ENCODE results near the gene EHD3.

The EHD3 gene

DNA sequence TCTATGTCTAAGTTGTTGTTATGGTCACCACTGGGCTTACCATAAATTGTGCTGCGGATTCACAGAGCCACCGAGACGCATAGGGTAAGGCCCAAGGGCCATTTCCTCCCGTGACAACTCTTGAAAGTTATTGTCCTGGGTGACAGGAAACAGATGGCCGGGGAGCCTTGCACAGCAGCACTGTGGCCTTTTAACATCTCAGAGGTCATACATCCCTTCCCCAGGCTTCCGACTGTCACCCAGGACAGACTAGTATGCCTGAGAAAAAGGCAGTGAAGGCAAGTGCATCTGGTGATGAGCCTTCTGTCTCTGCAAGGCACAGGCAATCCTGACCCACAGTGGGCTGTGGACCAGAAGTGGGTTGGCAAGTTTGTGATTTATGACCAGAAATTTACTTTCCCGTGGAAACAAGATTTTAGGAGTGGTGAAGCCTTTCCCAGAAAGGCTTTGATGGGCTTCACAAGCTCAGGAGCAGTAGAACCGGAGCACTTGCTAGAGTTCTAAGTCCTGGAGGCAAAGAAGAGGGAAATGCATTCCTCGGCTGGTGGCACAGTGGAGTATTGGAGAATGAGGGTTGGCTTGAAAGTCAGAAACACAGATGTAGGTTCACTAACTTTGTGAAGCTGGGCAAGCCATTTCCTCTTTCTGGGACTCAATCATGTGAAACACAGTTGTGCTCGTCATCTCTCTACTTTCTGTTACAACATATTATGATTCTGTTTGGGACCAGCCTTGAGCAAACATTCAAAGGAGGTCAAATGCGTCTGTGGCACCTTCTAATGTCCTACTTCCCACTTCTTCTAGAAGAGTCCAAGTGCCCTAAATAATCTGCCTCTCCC lies 14.6 kb upstream of the EHD3 start:
- Histone ChIP-seq H3K4me3 (no peak overlapping the region), H3K9me3 (no peaks in the 10 kb centered on the region), H3K4me1 (no peaks in the 10 kb centered on the region), H3K27me3 (ENCODE audit: low read depth) (peaks cover 13% of the 10 kb centered on the region), H3K36me3 (replicated peaks) (no peaks in the 10 kb centered on the region)
- in situ Hi-C loops (cut with MboI; ENCODE audit: low sequenced_read_pairs) = no loop called here
- no peak for DNase-seq (ENCODE audit: low spot score in 2 of 2)

GRCh38 chr2:31221544-31221943 lies 12.4 kb upstream of the EHD3 start:
- no peak overlapping the region for H3K4me3 ChIP-seq
- DNase-seq (ENCODE audit: low spot score in 2 of 2) = no peak
- no peaks in the 10 kb centered on the region for H3K36me3 ChIP-seq (replicated peaks)
- peaks cover 13% of the 10 kb centered on the region for H3K27me3 ChIP-seq (ENCODE audit: low read depth)
- no peaks in the 10 kb centered on the region for H3K9me3 ChIP-seq
- no peaks in the 10 kb centered on the region for H3K4me1 ChIP-seq
- in situ Hi-C loops (cut with MboI; ENCODE audit: low sequenced_read_pairs) = no loop called here

DNA sequence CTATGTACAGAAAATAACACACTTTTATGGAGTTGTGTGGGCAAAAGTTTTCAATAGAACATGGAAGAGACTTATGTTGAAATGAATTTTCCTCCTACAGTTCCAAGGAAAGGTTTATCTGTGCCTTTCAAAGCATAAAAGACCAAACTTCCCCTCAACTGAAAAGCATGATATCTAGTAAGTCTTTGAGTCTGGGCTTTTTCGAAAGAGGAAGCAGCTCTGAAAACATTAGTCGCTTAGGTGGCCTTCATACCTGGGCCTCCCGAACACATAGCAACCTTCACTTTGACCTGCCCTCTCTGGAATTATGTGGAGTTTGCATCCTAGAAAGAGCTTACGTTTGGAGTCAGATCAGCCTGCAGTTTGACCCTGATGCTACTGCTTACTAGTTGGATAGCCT lies 11.9 kb upstream of the EHD3 start:
- H3K27me3 ChIP-seq (ENCODE audit: low read depth) = peaks cover 13% of the 10 kb centered on the region
- in situ Hi-C loops (cut with MboI; ENCODE audit: low sequenced_read_pairs) = no loop called here
- no peaks in the 10 kb centered on the region for H3K4me1 ChIP-seq
- DNase-seq (ENCODE audit: low spot score in 2 of 2) = no peak
- no peak overlapping the region for H3K4me3 ChIP-seq
- no peaks in the 10 kb centered on the region for H3K36me3 ChIP-seq (replicated peaks)
- no peaks in the 10 kb centered on the region for H3K9me3 ChIP-seq

DNA sequence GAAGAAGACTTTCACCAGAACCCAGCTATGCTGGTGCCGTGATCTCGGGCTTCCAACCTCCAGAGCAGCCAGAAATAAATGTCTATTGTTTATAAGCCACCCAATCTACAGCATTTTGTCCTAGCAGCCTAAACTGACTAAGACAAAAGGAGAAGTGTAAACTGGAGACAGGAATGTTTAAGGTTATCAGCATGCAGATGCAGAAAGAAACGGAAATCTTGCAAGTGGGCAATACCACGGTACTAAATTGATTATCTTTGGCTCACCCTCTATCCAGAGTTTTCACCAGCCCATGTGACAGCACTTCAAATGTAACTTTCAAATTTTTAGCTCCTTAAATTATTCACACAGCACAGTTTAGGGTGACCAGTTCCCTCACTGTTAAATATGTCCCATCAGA lies 10.9 kb upstream of the EHD3 start:
- no peaks in the 10 kb centered on the region for H3K4me1 ChIP-seq
- in situ Hi-C loops (cut with MboI; ENCODE audit: low sequenced_read_pairs) = no loop called here
- H3K9me3 ChIP-seq = no peaks in the 10 kb centered on the region
- no peaks in the 10 kb centered on the region for H3K36me3 ChIP-seq (replicated peaks)
- DNase-seq (ENCODE audit: low spot score in 2 of 2) = no peak
- H3K27me3 ChIP-seq (ENCODE audit: low read depth) = peaks cover 13% of the 10 kb centered on the region
- no peak overlapping the region for H3K4me3 ChIP-seq

DNA sequence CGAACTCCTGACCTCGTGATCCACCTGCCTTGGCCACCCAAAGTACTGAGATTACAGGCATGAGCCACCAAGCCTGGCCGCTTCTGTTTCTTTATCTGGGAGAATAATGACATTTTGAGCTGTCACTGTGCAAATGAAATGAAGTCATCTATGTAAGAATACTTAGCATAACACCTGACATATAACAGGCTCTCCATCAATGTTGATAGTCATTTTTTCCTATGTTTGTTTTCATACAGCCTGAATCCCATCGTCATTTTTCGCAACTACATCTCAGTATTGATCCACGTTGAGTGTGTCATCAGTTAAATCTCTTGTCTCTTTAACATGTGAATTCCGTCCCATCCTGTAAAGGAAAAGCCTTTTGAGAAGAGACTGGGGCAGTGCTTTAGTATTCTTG lies 10.2 kb upstream of the EHD3 start:
- in situ Hi-C loops (cut with MboI; ENCODE audit: low sequenced_read_pairs) = no loop called here
- Histone ChIP-seq H3K4me1 (no peaks in the 10 kb centered on the region), H3K4me3 (no peak overlapping the region), H3K9me3 (no peaks in the 10 kb centered on the region), H3K36me3 (replicated peaks) (no peaks in the 10 kb centered on the region), H3K27me3 (ENCODE audit: low read depth) (peaks cover 13% of the 10 kb centered on the region)
- DNase-seq (ENCODE audit: low spot score in 2 of 2) = no peak

GRCh38 chr2:31226266-31226665 lies 7.7 kb upstream of the EHD3 start:
- no peak for DNase-seq (ENCODE audit: low spot score in 2 of 2)
- Histone ChIP-seq H3K36me3 (replicated peaks) (no peaks in the 10 kb centered on the region), H3K27me3 (ENCODE audit: low read depth) (peaks cover 9% of the 10 kb centered on the region), H3K9me3 (no peaks in the 10 kb centered on the region), H3K4me3 (no peak overlapping the region), H3K4me1 (no peaks in the 10 kb centered on the region)
- in situ Hi-C loops (cut with MboI; ENCODE audit: low sequenced_read_pairs) = no loop called here

DNA sequence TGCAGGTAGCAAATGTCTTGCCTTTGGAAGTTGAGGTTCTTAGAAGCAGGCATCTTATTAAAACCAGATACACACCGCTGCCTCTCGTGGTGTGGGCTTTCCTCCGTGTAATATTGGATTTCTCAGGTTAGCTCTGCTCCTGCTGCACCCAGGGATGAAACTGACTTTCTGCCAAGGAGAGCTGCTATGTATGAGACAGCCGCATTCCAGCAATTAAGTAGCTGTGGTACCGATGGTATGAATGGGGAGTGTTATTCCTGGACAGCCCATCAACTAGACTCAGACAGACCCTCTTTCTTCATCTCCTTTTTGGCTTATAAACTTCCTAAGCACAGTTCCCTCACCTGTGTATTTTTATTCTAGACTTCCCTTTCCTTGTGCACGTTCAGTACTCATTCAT lies 6.8 kb upstream of the EHD3 start:
- no peaks in the 10 kb centered on the region for H3K9me3 ChIP-seq
- H3K36me3 ChIP-seq (replicated peaks) = no peaks in the 10 kb centered on the region
- no peak for DNase-seq (ENCODE audit: low spot score in 2 of 2)
- H3K27me3 ChIP-seq (ENCODE audit: low read depth) = peaks cover 5% of the 10 kb centered on the region
- in situ Hi-C loops (cut with MboI; ENCODE audit: low sequenced_read_pairs) = no loop called here
- no peaks in the 10 kb centered on the region for H3K4me1 ChIP-seq
- no peak overlapping the region for H3K4me3 ChIP-seq

- no peaks in the 10 kb centered on the region for H3K4me1 ChIP-seq
- H3K36me3 ChIP-seq (replicated peaks) = no peaks in the 10 kb centered on the region
- in situ Hi-C loops (cut with MboI; ENCODE audit: low sequenced_read_pairs) = no loop called here
- H3K4me3 ChIP-seq = no peak overlapping the region
- no peak for DNase-seq (ENCODE audit: low spot score in 2 of 2)
- no peaks in the 10 kb centered on the region for H3K9me3 ChIP-seq
- peaks cover 2% of the 10 kb centered on the region; the same call in 1 of the 2 replicates for H3K27me3 ChIP-seq (ENCODE audit: low read depth)
Observed at GRCh38 chr2:31227711-31228125, 6.2 kb upstream of the EHD3 start.

GRCh38 chr2:31228717-31229116 lies 5.2 kb upstream of the EHD3 start:
- Histone ChIP-seq H3K4me1 (no peaks in the 10 kb centered on the region), H3K36me3 (replicated peaks) (no peaks in the 10 kb centered on the region), H3K4me3 (no peak overlapping the region), H3K27me3 (ENCODE audit: low read depth) (peaks cover 2% of the 10 kb centered on the region; the same call in 1 of the 2 replicates), H3K9me3 (no peaks in the 10 kb centered on the region)
- in situ Hi-C loops (cut with MboI; ENCODE audit: low sequenced_read_pairs) = no loop called here
- DNase-seq (ENCODE audit: low spot score in 2 of 2) = no peak

DNA sequence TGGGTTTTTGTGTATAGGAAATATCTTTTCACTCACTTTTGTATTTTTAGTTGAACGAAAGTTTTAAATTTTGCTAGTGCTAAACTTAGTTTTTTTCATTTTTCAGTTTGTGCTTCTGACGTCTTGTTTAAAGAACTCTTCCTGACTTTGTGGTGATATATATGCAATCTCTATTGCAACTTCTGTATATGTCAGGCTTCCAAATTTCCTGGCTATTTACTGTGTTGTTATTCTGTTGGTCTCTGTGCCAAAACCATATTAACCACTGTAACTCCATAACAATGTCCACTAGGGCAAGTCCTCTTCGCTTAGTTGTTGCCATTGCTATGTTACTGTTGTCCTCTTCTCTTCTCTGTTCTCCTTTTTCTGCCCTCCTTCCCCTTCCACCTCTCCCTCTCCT lies 3.2 kb upstream of the EHD3 start:
- in situ Hi-C loops (cut with MboI; ENCODE audit: low sequenced_read_pairs) = no loop called here
- Histone ChIP-seq H3K4me3 (no peak overlapping the region), H3K27me3 (ENCODE audit: low read depth) (no peaks in the 10 kb centered on the region; the same call in 1 of the 2 replicates), H3K36me3 (replicated peaks) (no peaks in the 10 kb centered on the region), H3K9me3 (no peaks in the 10 kb centered on the region), H3K4me1 (no peaks in the 10 kb centered on the region)
- no peak for DNase-seq (ENCODE audit: low spot score in 2 of 2)

DNA sequence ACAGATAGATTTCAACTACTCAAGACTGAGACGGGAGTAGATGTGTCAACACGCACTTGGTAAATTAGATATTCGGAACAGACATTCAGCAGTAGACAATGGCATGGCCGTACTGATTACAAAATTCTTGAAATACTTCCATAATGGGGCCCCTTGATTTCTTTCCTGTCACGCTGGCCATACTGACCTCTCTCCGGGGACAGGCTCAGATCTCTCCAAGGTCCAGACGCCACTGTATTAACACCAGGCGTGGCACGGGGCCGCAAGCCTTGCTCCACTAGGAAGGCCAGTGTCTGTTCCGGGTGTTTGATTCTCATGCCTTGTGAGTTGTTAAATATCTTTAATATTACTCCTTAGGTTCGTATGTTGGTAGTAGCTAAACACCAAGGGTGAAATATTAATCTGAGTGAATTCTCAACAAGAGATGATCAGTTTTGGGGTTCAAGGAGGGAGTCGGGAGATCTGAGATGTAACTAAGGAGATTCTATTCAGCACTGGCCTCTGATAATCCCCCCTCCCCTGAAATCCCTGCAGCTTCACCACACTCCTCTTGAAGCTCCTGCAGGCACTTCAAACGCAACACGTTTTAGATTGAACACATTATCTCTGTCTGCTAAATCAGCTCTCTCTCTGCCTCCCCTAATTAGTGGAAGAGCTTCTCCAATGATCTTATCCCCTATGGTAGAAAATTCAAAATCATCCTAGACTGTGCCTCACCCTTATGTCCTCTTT lies 2.2 kb upstream of the EHD3 start:
- Histone ChIP-seq H3K9me3 (no peaks in the 10 kb centered on the region), H3K27me3 (ENCODE audit: low read depth) (no peaks in the 10 kb centered on the region; the same call in 1 of the 2 replicates), H3K4me1 (no peaks in the 10 kb centered on the region), H3K4me3 (no peak overlapping the region), H3K36me3 (replicated peaks) (no peaks in the 10 kb centered on the region)
- no peak for DNase-seq (ENCODE audit: low spot score in 2 of 2)
- in situ Hi-C loops (cut with MboI; ENCODE audit: low sequenced_read_pairs) = no loop called here

DNA sequence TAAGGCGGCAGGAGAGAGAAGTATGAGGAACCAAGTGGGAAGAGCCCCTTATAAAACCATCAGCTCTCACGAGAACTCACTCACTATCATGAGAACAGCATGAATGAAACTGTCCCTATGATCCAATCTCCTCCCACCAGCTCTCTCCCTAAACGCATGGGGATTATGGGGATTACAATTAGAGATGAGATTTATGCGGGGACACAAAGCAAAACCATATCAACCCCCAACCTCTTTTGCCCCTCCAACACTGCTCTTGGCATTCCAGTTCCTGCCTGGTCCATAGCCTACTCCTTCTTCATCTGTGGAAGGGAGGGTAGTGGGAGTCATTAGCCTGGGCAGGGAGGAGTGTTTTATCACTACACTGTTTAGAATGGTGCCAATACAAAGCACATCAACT lies 1.4 kb upstream of the EHD3 start:
- no peak for DNase-seq (ENCODE audit: low spot score in 2 of 2)
- Histone ChIP-seq H3K36me3 (replicated peaks) (no peaks in the 10 kb centered on the region), H3K4me1 (no peaks in the 10 kb centered on the region), H3K27me3 (ENCODE audit: low read depth) (no peaks in the 10 kb centered on the region; the same call in 1 of the 2 replicates), H3K4me3 (no peak overlapping the region), H3K9me3 (no peaks in the 10 kb centered on the region)
- in situ Hi-C loops (cut with MboI; ENCODE audit: low sequenced_read_pairs) = no loop called here

DNA sequence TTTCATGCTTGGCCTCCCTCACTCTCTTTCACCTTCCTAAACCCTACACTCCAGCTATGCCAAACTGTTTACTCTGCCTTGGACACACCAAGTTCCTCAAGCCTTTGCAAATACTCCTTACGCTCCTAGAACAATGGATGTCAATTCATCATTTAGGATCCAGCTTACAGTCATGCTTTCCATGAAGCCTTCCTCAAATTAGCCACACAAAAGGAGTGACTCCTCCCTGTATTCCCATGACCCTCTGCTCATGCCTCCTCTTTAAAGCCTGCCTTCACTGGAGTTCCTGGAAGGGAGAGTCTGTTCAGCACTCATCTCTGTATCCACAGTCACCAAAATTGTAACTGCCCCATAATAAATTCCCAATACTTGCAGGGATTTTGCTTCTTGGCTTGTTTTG lies 721 bp upstream of the EHD3 start:
- in situ Hi-C loops (cut with MboI; ENCODE audit: low sequenced_read_pairs) = no loop called here
- Histone ChIP-seq H3K27me3 (ENCODE audit: low read depth) (no peaks in the 10 kb centered on the region; the same call in 1 of the 2 replicates), H3K36me3 (replicated peaks) (no peaks in the 10 kb centered on the region), H3K4me3 (no peak overlapping the region), H3K9me3 (no peaks in the 10 kb centered on the region), H3K4me1 (no peaks in the 10 kb centered on the region)
- no peak for DNase-seq (ENCODE audit: low spot score in 2 of 2)

DNA sequence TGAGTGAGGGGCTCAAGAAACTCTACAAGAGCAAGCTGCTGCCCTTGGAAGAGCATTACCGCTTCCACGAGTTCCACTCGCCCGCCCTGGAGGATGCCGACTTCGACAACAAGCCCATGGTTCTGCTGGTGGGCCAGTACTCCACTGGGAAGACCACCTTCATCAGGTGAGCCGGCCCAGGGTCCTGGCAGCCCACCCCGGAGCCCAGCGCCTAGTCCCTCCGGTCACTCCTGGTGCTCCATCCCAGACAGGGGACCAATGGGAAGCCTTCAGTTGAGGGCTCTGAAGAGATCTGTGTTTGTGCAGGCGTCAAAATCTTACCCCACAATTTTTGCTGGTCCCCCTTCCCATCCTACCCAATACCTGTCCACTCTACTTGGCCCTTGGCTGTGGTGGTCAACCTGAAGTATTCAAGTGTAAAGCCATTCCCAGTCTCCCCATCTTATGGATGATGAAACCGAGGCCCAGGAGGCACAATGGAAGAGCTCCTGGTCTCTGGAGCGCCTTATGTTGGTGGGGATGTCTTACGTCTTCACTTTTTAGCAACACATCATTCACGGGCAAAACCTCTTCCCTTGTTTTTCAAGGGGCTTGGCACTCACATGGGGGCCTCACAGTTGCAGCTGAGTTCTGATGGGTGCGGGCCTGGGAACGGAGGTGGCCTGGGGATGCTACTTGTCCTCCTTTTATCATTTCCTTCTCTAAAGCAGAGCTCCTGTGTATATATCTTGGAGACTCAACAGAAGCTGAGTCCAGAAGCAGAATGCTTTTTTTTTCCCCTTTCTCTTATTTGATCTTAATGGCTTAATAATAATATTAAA lies 941 bp downstream of the EHD3 start:
- in situ Hi-C loops (cut with MboI; ENCODE audit: low sequenced_read_pairs) = no loop called here
- no peaks in the 10 kb centered on the region for H3K4me1 ChIP-seq
- no peak overlapping the region for H3K4me3 ChIP-seq
- no peak for DNase-seq (ENCODE audit: low spot score in 2 of 2)
- H3K27me3 ChIP-seq (ENCODE audit: low read depth) = no peaks in the 10 kb centered on the region
- no peaks in the 10 kb centered on the region for H3K36me3 ChIP-seq (replicated peaks)
- H3K9me3 ChIP-seq = no peaks in the 10 kb centered on the region
